Measurements from ENCODE around the gene PWWP2A. TPM values are rescaled to one million over a fixed set of nuclear protein-coding genes. Genes with fewer than 3 reads are reported as not detected.

Gene PWWP2A
- total and polyA plus RNA-seq, 2 of the 4 experiments (the other 2 are of a cell fraction) = 8.8 to 12.5 TPM

DNA sequence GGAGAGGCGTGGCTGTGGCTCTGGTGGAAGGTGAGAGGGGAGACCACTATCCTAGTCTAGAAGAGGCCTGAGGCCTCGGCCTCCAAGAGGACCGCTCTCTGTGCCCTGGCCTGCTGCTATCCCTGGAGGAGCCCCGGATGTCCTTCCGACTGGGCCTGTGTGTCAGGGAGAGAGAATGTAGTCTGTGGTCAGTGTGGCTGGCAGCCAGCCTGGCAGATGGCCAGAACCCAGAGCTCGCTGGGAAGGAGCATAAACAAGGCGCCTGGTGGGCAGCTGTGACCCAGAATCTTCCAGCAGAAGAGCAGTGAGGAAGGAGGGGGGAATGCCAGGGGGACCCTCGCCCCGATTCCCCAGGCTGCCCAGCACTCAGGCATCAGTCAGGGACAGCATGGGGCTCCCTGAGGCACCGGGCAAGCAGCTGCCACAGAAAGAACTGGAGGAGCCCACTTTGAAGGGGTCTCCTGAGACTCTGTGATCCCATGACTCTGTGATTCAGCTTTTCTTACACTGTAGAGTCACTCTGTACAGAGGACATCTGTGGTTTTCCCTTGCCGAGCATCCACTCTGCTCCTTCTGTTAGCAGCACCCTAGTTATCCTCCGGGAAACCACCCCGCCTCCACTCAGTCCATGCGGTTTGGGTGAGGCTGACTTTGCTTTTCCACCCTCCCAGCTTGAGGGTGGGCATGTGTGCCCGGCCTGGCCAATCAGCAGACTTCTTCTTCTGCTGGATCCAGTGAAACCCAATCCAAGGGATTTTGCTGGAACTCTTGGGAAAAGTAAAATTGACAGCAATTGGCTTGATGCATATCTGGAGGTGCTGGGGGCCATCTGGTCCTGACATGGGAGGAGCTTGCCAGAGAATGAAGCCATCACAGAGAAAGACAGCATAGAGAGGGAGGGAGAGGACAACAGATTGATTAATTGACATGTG is 46.2 kb upstream of the PWWP2A start:
- Histone ChIP-seq H3K18ac (ENCODE audit: low read depth, low read length) (peak overlapping the region; percentile 98), H3K4me1 (ENCODE audit: control insufficient read depth, insufficient read depth, low read length) (peaks cover 20% of the 10 kb centered on the region), H4K5ac (ENCODE audit: low read depth, low read length) (peak overlapping the region; percentile 98), H3K14ac (replicated peaks; ENCODE audit: low read depth, low read length) (peak overlapping the region; percentile 100), H3K27me3 (ENCODE audit: control insufficient read depth, insufficient read depth, low read length) (no peaks in the 10 kb centered on the region), H3K4ac (ENCODE audit: low read depth, low read length) (peak overlapping the region; percentile 100), H3K9me1 (ENCODE audit: insufficient read depth, low read length) (peaks cover 4% of the 10 kb centered on the region), H2BK20ac (ENCODE audit: low read depth, low read length) (peak overlapping the region; percentile 99), H4K20me1 (ENCODE audit: insufficient read depth, low read length) (no peaks in the 10 kb centered on the region), H3K4me3 (ENCODE audit: insufficient read depth, low read depth, low read length) (peak overlapping the region; percentile 2; the same call in 1 of the 2 replicates), H3K9me3 (ENCODE audit: control insufficient read depth, insufficient read depth, low read length) (no peaks in the 10 kb centered on the region), H2AK5ac (ENCODE audit: low read depth, low read length) (peak overlapping the region; percentile 96), H2BK120ac (ENCODE audit: low read depth, low read length) (peak overlapping the region; percentile 100), H3K56ac (ENCODE audit: extremely low read depth, insufficient read depth, low read length) (peak overlapping the region; percentile 99), H3K23ac (ENCODE audit: low read depth, low read length) (peak overlapping the region; percentile 100), H3K36me3 (ENCODE audit: control insufficient read depth, insufficient read depth, low read length) (no peaks in the 10 kb centered on the region), H3K27ac (ENCODE audit: insufficient read depth, low read length) (peak overlapping the region; percentile 97), H2BK15ac (ENCODE audit: low read depth, low read length) (peak overlapping the region; percentile 99), H2AK9ac (replicated peaks; ENCODE audit: low read depth, low read length, poor library complexity) (peak overlapping the region; percentile 100), H4K91ac (ENCODE audit: insufficient read depth, low read depth, low read length) (peak overlapping the region; percentile 98), H3K79me1 (ENCODE audit: low read depth in 1 of 2, low read length in 2 of 2) (0 out of 4 replicates have a peak, but pooled peaks cover 0 to 3% of the 10 kb centered on the region in 2 experiments), H2BK5ac (ENCODE audit: low read depth, low read length, poor library complexity, severe bottlenecking) (peak overlapping the region; percentile 98), H2AFZ (replicated peaks; ENCODE audit: low read length, poor library complexity) (peak overlapping the region; percentile 87), H4K8ac (ENCODE audit: low read depth in 2 of 2, low read length in 2 of 2) (peak overlapping the region; percentile 92 to 100), H3K9ac (ENCODE audit: low read depth, low read length) (peak overlapping the region; percentile 83), H3K4me2 (ENCODE audit: low read depth, low read length) (peak overlapping the region; percentile 66)
- WGBS, 2 experiments (ENCODE audit: extremely low coverage in 2 of 2, insufficient read length in 1 of 2) = 0% methylated on average over 7 of the region's 15 CpGs; no CpG with 5 or more reads in 1 of the 2 experiments
- POLR2A ChIA-PET (ENCODE audit: unreplicated experiment) = interaction anchor here (0.7 to 1.6 kb wide), 3 partner anchors 10 to 84 kb away, joined by 4 to 5 read pairs (median 4); no protein-coding TSS in a partner anchor
- BruUV-seq (replicated peaks) = no TSS peak
- intact Hi-C loops (cut with micrococcal nuclease) (loop anchor here (1.0 to 2.0 kb wide), 2 partner anchors 23 to 46 kb away; partner anchors contain the start of gene PWWP2A), in situ Hi-C loops (cut with MboI; ENCODE audit: low sequenced_read_pairs) (no loop called here), dilution Hi-C loops (cut with HindIII; ENCODE audit: low sequenced_read_pairs, unreplicated experiment) (no loop called here)
- peak; percentile 98 for DNase-seq
- CTCF ChIA-PET = interaction anchor here (1.1 kb wide), 1 partner anchor 65 kb away, joined by 4 read pairs; no protein-coding TSS in a partner anchor
- peak; percentile 86 for ATAC-seq (ENCODE audit: low read depth)
- TF ChIP-seq CHD1 (IDR thresholded peaks at IDR 0.05; ENCODE audit: low read depth, low read length) = no peak
- peak; percentile 39; the same call in 1 of the 2 replicates for TF ChIP-seq NFE2L2 (IDR thresholded peaks at IDR 0.05; ENCODE audit: low read depth, low read length)
- peak; percentile 22; the same call in 1 of the 2 replicates for TF ChIP-seq SMC3 (IDR thresholded peaks at IDR 0.05; ENCODE audit: low read depth, low read length)
- peak; percentile 77; the same call in 1 of the 2 replicates for TF ChIP-seq MXI1 (IDR thresholded peaks at IDR 0.05; ENCODE audit: borderline replicate concordance, low read depth, low read length)
- TF ChIP-seq MAZ (IDR thresholded peaks at IDR 0.05; ENCODE audit: borderline replicate concordance, low read depth, low read length) = peak; percentile 82; the same call in 1 of the 2 replicates
- TF ChIP-seq POLR2A (IDR thresholded peaks at IDR 0.05; ENCODE audit: low read depth, low read length) = peak; percentile 82
- TF ChIP-seq, protein P1, sequence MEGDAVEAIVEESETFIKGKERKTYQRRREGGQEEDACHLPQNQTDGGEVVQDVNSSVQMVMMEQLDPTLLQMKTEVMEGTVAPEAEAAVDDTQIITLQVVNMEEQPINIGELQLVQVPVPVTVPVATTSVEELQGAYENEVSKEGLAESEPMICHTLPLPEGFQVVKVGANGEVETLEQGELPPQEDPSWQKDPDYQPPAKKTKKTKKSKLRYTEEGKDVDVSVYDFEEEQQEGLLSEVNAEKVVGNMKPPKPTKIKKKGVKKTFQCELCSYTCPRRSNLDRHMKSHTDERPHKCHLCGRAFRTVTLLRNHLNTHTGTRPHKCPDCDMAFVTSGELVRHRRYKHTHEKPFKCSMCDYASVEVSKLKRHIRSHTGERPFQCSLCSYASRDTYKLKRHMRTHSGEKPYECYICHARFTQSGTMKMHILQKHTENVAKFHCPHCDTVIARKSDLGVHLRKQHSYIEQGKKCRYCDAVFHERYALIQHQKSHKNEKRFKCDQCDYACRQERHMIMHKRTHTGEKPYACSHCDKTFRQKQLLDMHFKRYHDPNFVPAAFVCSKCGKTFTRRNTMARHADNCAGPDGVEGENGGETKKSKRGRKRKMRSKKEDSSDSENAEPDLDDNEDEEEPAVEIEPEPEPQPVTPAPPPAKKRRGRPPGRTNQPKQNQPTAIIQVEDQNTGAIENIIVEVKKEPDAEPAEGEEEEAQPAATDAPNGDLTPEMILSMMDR (conservative IDR thresholded peaks at IDR 0.05; ENCODE audit: low read depth, low read length) = no peak
- TF ChIP-seq MAFK (IDR thresholded peaks at IDR 0.05; ENCODE audit: low read depth, low read length) = peak; percentile 73
- peak; percentile 72 for TF ChIP-seq FOS (IDR thresholded peaks at IDR 0.05; ENCODE audit: low read depth, low read length)
- no peak for TF ChIP-seq RCOR1 (IDR thresholded peaks at IDR 0.05; ENCODE audit: insufficient replicate concordance, low read length)
- no peak for TF ChIP-seq CEBPB (IDR thresholded peaks at IDR 0.05; ENCODE audit: low read depth, low read length)
- TF ChIP-seq, protein P2, sequence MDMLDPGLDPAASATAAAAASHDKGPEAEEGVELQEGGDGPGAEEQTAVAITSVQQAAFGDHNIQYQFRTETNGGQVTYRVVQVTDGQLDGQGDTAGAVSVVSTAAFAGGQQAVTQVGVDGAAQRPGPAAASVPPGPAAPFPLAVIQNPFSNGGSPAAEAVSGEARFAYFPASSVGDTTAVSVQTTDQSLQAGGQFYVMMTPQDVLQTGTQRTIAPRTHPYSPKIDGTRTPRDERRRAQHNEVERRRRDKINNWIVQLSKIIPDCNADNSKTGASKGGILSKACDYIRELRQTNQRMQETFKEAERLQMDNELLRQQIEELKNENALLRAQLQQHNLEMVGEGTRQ (IDR thresholded peaks at IDR 0.05; ENCODE audit: low read depth, low read length) = peak; percentile 97
- TF ChIP-seq BHLHE40 (IDR thresholded peaks at IDR 0.05; ENCODE audit: low read depth, low read length) = 0 out of 2 replicates have a peak, but pooled peaks have one; percentile 14

Data from IMR-90 (cell line).